HEK293T (cell line): ENCODE measurements around the gene GABRP.

Source experiments
- ARNT ChIP-seq: fragments of 450-650 bp; IDR thresholded peaks from 2 replicates; pipeline ENCODE4 v1.6.1; 2017; ENCODE audit warnings: mild to moderate bottlenecking
- CTBP1 ChIP-seq: fragments of 450-650 bp; IDR thresholded peaks from 2 replicates; pipeline ENCODE4 v1.6.1; 2016; ENCODE audit warnings: borderline replicate concordance
- FOXA1 ChIP-seq: fragments of 450-650 bp; IDR thresholded peaks from 2 replicates; pipeline ENCODE4 v1.6.1; 2016; ENCODE audit warnings: mild to moderate bottlenecking
- FOXK2 ChIP-seq: fragments of 450-650 bp; IDR thresholded peaks from 2 replicates; pipeline ENCODE4 v1.6.1; 2016; ENCODE audit warnings: mild to moderate bottlenecking
- L3MBTL2 ChIP-seq: fragments of 450-650 bp; conservative IDR thresholded peaks from 2 replicates; pipeline ENCODE4 v1.6.1; 2016; ENCODE audit warnings: mild to moderate bottlenecking
- LEF1 ChIP-seq: fragments of 450-650 bp; IDR thresholded peaks from 2 replicates; pipeline ENCODE4 v1.6.1; 2017; ENCODE audit warnings: mild to moderate bottlenecking, borderline replicate concordance
- SP1 ChIP-seq: fragments of 450-650 bp; IDR thresholded peaks from 2 replicates; pipeline ENCODE4 v1.6.1; 2017
- SUZ12 ChIP-seq: fragments of 450-650 bp; IDR thresholded peaks from 2 replicates; pipeline ENCODE4 v1.6.1; 2016; ENCODE audit warnings: mild to moderate bottlenecking
- TARDBP ChIP-seq: fragments of 450-650 bp; IDR thresholded peaks from 2 replicates; pipeline ENCODE4 v1.6.1; 2016
- ZNF384 ChIP-seq: fragments of 450-650 bp; IDR thresholded peaks from 2 replicates; pipeline ENCODE4 v1.6.1; 2016
- TF ChIP-seq, protein P1 (sequence below): fragments of 450-650 bp; IDR thresholded peaks from 2 replicates; pipeline ENCODE4 v1.6.1; 2016

DNA sequence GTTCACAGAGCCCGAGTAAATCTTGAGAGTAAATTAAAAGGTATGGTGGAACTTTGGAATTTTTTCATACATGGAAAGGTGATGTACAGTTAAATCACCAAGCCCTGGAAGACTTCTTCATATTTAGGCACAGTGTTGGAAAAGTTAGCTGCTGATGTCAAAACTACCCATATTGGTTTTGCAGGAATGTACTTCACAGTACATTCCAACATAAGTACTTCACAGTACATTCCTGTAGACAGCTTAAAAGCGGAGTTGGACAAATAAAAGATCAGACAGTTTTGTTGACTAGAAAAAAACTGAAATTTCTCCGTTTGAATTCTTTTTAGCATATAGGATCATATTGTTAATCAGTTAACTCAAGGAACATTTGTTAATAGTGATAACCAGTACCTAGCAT, 80.1 kb downstream of the GABRP start:
- TF ChIP-seq ZNF384 (no peak), TARDBP (no peak), ARNT (no peak), L3MBTL2 (no peak), SUZ12 (no peak), SP1 (no peak), FOXA1 (no peak), FOXK2 (no peak), LEF1 (no peak), CTBP1 (no peak)
- TF ChIP-seq, protein P1, sequence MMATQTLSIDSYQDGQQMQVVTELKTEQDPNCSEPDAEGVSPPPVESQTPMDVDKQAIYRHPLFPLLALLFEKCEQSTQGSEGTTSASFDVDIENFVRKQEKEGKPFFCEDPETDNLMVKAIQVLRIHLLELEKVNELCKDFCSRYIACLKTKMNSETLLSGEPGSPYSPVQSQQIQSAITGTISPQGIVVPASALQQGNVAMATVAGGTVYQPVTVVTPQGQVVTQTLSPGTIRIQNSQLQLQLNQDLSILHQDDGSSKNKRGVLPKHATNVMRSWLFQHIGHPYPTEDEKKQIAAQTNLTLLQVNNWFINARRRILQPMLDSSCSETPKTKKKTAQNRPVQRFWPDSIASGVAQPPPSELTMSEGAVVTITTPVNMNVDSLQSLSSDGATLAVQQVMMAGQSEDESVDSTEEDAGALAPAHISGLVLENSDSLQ: no peak
